Measurements from ENCODE around the gene RBM11. TPM values are rescaled to one million over a fixed set of nuclear protein-coding genes. Genes with fewer than 3 reads are reported as not detected.

The RBM11 gene
- total and polyA plus RNA-seq, 2 experiments from 2014 or later: 1.1 to 6.1 TPM

DNA sequence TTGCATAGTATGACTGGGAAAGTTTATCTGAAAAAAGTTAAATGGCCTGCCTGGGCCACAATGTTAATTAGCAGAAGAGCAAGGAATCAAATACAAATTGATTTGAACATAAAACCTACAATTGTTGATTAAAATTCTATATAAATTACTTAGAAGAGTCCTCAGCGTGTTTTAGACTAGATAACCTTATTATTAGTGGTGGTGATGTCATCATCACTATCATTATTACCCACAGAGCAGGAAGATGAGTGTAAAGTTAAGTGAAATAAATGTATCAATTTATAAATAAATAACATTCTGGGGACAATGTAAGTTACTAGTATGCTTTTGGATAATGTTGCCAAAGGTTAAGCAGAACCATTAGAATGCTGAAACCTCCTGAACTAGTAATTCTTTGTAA, 46.1 kb downstream of the RBM11 start:
- H3K9me2 ChIP-seq (replicated peaks; ENCODE audit: insufficient read depth): no peaks in the 10 kb centered on the region
- peaks cover 8% of the 10 kb centered on the region for H3K4me1 ChIP-seq (ENCODE audit: insufficient read depth)
- H3K36me3 ChIP-seq (replicated peaks; ENCODE audit: insufficient read depth, low read depth): no peaks in the 10 kb centered on the region
- H3K4me2 ChIP-seq: no peak overlapping the region
- TF ChIP-seq EZH2 (IDR thresholded peaks at IDR 0.05; ENCODE audit: borderline replicate concordance) (no peak), EZH2phosphoT487 (IDR thresholded peaks at IDR 0.05; ENCODE audit: low read depth, severe bottlenecking, unreplicated experiment) (no peak), CTCF (IDR thresholded peaks at IDR 0.05; ENCODE audit: poor library complexity) (no peak)
- no peak for DNase-seq (ENCODE audit: low spot score)
- no peaks in the 10 kb centered on the region for H3K79me2 ChIP-seq
- 0% methylated on average over 1 of the region's 1 CpG for WGBS (ENCODE audit: low lambda C conversion rate, missing lambda C conversion rate)
- H3K4me3 ChIP-seq: no peak overlapping the region
- H4K20me1 ChIP-seq (ENCODE audit: insufficient read depth, poor library complexity, severe bottlenecking): no peaks in the 10 kb centered on the region
- no peaks in the 10 kb centered on the region for H3K9me3 ChIP-seq (ENCODE audit: low read depth)
- no peak overlapping the region for H3K27ac ChIP-seq
- no peak overlapping the region for H2AFZ ChIP-seq
- no peaks in the 10 kb centered on the region for H3K27me3 ChIP-seq

- H3K36me3 ChIP-seq (replicated peaks; ENCODE audit: insufficient read depth, low read depth): no peaks in the 10 kb centered on the region
- WGBS (ENCODE audit: low lambda C conversion rate, missing lambda C conversion rate): 81% methylated on average over 1 of the region's 1 CpG
- no peaks in the 10 kb centered on the region for H3K9me2 ChIP-seq (replicated peaks; ENCODE audit: insufficient read depth)
- DNase-seq (ENCODE audit: low spot score): no peak
- H3K27me3 ChIP-seq: no peaks in the 10 kb centered on the region
- H3K27ac ChIP-seq: no peak overlapping the region
- peaks cover 7% of the 10 kb centered on the region for H3K4me1 ChIP-seq (ENCODE audit: insufficient read depth)
- TF ChIP-seq EZH2 (IDR thresholded peaks at IDR 0.05; ENCODE audit: borderline replicate concordance): no peak
- TF ChIP-seq CTCF (IDR thresholded peaks at IDR 0.05; ENCODE audit: poor library complexity): no peak
- TF ChIP-seq EZH2phosphoT487 (IDR thresholded peaks at IDR 0.05; ENCODE audit: low read depth, severe bottlenecking, unreplicated experiment): no peak
- H3K9me3 ChIP-seq (ENCODE audit: low read depth): no peaks in the 10 kb centered on the region
- H4K20me1 ChIP-seq (ENCODE audit: insufficient read depth, poor library complexity, severe bottlenecking): no peaks in the 10 kb centered on the region
- H3K4me3 ChIP-seq: no peak overlapping the region
- H3K79me2 ChIP-seq: no peaks in the 10 kb centered on the region
- H2AFZ ChIP-seq: no peak overlapping the region
- no peak overlapping the region for H3K4me2 ChIP-seq
These were observed 47.9 kb downstream of the RBM11 start for GRCh38 chr21:14263879-14264278.

GRCh38 chr21:14265023-14265422, 49.1 kb downstream of the RBM11 start:
- Histone ChIP-seq H3K4me1 (ENCODE audit: insufficient read depth) (no peaks in the 10 kb centered on the region), H2AFZ (no peak overlapping the region), H3K27ac (no peak overlapping the region), H4K20me1 (ENCODE audit: insufficient read depth, poor library complexity, severe bottlenecking) (no peaks in the 10 kb centered on the region), H3K4me2 (no peak overlapping the region), H3K36me3 (replicated peaks; ENCODE audit: insufficient read depth, low read depth) (no peaks in the 10 kb centered on the region), H3K4me3 (no peak overlapping the region), H3K27me3 (no peaks in the 10 kb centered on the region), H3K79me2 (no peaks in the 10 kb centered on the region), H3K9me3 (ENCODE audit: low read depth) (no peaks in the 10 kb centered on the region), H3K9me2 (replicated peaks; ENCODE audit: insufficient read depth) (no peaks in the 10 kb centered on the region)
- no peak for DNase-seq (ENCODE audit: low spot score)
- TF ChIP-seq CTCF (IDR thresholded peaks at IDR 0.05; ENCODE audit: poor library complexity): no peak
- WGBS (ENCODE audit: low lambda C conversion rate, missing lambda C conversion rate): 98% methylated on average over 2 of the region's 2 CpGs

- peak overlapping the region; percentile 33 for H3K27ac ChIP-seq
- H3K79me2 ChIP-seq: no peaks in the 10 kb centered on the region
- peak overlapping the region; percentile 8 for H3K4me2 ChIP-seq
- H3K9me3 ChIP-seq (ENCODE audit: low read depth): no peaks in the 10 kb centered on the region
- no peaks in the 10 kb centered on the region for H3K9me2 ChIP-seq (replicated peaks; ENCODE audit: insufficient read depth)
- H3K27me3 ChIP-seq: no peaks in the 10 kb centered on the region
- no peak overlapping the region for H3K4me3 ChIP-seq
- H3K36me3 ChIP-seq (replicated peaks; ENCODE audit: insufficient read depth, low read depth): no peaks in the 10 kb centered on the region
- no peaks in the 10 kb centered on the region for H3K4me1 ChIP-seq (ENCODE audit: insufficient read depth)
- DNase-seq (ENCODE audit: low spot score): peak; percentile 8
- H4K20me1 ChIP-seq (ENCODE audit: insufficient read depth, poor library complexity, severe bottlenecking): no peaks in the 10 kb centered on the region
- H2AFZ ChIP-seq: no peak overlapping the region
- TF ChIP-seq CTCF (IDR thresholded peaks at IDR 0.05; ENCODE audit: poor library complexity) (no peak), EZH2phosphoT487 (IDR thresholded peaks at IDR 0.05; ENCODE audit: low read depth, severe bottlenecking, unreplicated experiment) (no peak)
These were observed 51.1 kb downstream of the RBM11 start for GRCh38 chr21:14267076-14267475.
